HG03045 (cell line): ENCODE data around the gene SLC4A4.
A peak's percentile ranks its signal among the peaks of the same experiment; 100 is the strongest.

Source experiments
- ATAC-seq: cut with Tn5 transposase; IDR thresholded peaks from one replicate; pipeline ENCODE4 v1.9.1; 2021; ENCODE audit warnings: mild to moderate bottlenecking, moderate library complexity; ENCODE audit not compliant: unreplicated experiment

Gene SLC4A4

DNA sequence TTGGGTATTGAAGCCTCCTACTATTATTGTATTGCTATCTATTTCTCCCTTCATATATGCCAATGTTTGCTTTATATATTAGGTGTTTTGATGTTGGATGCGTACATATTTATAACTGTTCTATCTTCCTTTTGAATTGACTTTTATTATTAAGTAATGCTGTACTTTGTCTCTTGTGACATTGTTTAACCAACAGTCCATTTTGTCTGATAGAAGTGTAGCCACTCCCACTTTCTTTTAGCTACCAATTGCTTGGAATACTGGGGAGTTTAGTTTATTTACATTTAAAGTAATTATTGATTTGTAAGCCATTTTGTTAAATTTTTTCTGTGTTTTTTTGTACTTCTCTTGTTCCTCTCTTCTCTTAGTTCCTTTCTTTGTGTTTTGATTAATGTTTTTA, 249.2 kb downstream of the SLC4A4 start:
- ATAC-seq, result no peak

DNA sequence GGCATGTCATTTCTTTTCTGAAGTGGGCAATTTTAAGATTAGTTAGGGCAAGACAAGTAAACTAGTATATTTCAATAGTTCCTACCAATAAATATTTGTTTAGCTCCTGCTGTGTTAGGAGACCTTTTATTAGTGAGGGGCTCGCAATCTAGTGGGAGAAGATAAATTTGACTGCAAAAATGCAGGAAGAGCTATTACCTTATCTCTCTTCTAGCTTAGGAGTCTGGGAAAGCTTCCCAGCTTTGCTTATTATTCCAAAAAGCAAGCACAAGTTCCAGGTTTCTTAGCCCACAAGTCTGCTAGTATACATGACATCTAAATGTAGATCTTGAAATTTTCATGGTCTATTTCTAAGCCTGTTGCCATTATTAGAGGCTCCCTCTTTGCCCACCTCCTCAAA, 254.0 kb downstream of the SLC4A4 start:
- no peak for ATAC-seq

DNA sequence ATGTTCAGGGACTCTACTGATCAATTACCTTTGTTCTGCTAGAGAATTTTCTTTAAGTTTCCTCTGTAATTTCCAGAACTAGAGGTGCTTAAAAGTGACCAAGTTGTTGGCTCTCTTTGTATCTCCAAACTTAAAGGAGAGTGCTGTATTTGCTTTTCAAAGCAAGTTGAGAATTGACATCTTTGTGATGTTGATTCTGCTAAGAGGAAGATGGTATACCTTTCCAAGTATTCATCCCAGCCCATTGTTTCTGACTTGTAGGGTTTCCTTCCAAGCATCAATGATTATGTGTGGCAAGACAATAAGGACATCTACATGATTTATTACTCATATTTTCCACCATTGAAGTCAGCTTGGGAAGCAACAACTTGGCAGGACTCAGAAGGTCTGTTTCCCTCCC, 254.5 kb downstream of the SLC4A4 start:
- no peak for ATAC-seq

DNA sequence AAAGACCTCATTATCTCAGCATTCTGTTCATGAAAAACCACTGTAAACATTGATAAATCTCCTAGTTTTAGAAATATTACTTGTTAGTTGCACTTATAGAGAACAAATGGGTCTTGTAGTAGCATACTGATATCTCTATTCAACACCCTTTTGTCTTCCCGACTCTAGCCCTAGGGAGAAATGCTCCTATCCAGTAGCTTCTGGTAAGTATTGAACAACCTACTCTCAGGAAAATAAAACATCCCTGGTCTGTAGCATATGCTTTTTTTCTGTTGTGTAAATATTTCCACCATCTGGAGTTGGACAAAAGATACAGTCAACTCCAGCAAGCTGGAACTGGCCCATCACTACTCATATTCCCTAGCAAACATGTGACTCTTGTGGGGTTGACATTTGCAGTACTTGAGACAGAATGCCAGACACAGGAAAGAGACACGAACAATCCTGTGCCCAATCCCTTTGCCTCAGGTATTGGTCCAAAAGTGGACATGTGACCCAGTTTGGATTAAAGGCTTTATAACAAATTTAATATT, 256.8 kb downstream of the SLC4A4 start:
- no peak for ATAC-seq

DNA sequence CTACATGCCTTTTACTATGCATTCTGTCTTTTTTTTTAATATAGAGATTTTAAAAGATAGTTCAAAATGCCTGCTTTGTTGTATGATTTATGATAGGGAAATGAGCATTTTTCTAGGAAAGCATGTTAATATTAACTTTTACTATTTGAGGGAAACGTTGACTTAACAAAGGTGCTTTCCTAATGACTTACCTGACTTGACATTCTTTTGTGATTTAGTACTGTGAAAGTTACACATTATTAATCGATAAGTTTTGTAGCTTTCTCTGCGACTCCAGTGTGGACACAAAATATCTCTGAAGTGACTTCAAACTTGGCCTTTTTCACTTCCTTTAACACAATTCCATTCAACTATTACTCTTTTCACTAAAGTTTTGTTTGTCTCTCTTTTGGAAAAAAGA, 260.8 kb downstream of the SLC4A4 start:
- ATAC-seq, result no peak

DNA sequence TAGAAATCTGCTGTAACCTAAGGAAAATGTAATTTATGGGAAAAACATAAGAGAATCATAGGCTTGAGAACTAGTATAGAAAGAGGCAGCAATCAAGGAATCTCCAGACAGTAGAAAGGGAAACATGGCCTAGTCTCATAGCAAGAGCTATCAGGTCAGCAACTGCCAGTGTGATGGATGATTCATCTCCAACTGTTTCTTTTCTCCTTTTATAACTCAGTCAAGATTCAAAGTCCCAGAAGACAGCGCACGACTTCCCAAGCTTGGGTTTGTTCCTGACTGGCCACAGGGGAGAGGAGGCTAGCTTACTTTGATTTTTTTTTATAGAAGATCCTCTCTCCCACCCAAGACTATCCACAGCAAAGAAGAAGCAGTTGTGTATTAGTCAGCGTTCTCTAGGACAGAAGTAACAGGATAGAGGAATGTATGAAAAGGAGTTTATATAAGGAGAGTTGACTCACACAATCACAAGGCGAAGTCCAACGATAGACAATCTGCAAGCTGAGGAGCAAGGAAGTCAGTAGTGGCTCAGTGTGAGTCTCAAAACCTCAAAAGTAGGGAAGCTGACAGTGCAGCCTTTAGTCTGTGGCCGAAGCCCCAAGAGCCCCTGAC, 263.6 kb downstream of the SLC4A4 start:
- no peak for ATAC-seq

DNA sequence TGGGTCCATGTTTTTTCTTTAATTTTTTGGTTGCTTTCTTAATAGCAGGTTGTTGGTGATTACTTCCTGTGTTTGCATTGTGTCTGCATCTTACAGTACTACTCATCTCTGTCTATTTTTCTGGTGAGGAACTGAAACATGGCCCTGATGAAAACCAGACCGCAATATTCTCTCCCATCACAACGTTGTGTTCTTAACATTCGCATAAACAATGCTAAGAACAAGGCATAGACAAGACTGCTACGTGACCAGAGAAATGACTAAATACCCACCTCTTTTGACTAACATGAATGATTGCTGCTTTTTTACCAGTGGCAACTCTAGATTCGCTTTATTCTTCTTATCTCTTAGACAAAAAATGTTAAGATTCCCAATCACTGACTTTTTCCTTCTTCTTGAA, 266.0 kb downstream of the SLC4A4 start:
- peak; percentile 97 for ATAC-seq

DNA sequence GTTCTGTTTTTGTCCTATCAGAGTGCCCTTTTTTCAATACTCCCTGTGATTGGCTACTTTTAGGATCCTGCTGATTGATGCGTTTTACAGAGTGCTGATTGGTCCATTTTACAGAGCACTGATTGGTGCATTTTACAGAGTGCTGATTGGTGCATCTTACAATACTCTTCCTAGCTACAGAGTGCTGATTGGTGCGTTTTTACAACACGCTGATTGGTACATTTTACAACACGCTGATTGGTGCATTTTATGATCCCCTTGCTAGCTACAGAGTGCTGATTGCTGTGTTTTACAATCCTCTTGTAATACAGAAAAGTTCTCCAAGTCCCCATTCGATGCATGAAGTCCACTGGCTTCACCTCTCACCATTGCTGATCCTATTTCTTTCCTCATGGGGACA, 268.3 kb downstream of the SLC4A4 start:
- no peak for ATAC-seq

DNA sequence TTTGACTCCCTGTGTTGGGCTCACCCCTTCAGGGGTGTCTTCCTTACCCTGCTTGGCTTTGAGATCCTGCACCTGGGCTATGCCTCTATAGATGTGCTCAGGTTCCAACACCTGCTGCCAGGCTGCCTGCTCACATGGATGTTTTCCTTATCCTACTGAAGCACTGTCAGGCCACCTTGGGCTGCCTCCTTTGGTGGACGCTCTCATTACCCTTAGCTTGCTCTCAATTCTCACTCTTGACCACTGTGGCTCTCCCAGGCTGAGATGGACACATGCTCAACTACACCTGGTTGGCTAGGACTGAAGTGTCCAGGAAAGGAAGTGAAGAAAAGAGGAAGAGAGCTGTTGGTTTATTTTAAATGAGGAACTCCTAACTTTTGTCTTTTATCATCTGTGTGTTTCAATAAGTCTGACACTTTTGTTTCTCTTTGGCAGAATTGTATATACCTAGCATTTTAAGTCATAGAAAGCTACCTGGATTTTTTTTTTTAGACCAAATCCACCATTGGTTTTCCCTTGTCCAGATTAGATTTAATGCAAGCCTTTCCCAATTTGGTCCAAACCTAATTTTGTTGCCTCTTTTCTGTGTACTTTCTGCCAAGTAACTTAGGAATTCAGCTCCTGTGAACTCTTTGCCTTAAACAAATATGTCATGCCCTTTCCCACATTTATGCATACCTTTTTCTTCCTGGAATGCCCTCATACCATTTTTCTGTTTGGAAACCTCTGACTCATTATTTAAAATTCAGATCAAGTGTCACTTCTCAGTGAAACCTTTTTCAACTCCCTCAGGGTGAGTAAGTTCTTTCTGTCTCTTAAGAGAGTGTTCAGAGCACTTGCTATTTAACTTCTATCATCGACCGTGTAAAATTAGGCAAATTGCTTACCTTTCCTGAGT, 269.2 kb downstream of the SLC4A4 start:
- ATAC-seq, result no peak

DNA sequence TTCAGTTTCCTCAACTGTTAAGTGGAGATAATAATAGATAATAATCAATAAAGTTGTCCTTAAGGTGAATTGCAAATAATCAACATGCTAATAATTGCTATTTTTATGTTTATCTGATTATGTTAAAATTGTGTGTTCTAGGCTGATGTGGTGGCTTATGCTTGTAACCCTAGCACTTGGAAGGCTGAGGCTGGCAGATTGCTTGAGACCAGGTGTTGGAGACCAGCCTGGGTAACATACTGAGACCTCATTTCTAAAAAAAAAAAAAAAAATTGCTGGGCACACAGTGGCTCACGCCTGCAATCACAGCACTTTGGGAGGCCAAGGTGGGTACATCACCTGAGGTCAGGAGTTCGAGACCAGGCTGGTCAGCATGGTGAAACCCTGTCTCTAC, 269.9 kb downstream of the SLC4A4 start:
- no peak for ATAC-seq

DNA sequence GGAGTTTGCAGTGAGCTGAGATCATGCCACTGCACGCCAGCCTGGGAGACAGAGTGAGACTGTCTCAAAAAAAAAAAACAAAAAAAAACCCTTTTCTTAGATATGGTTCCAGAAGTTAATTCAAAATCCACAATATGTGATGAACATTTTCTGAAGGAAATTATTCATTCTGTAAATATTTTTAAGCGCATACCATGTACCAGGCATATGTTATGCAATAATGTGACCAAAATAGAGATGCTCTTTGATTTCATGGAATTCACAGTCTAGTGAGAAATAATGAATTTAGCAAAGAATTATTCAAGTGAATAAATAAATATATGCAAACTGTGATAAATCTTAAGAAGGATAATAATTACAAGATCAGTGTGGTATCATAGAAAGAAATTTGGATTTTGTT, 270.3 kb downstream of the SLC4A4 start:
- ATAC-seq, result no peak

DNA sequence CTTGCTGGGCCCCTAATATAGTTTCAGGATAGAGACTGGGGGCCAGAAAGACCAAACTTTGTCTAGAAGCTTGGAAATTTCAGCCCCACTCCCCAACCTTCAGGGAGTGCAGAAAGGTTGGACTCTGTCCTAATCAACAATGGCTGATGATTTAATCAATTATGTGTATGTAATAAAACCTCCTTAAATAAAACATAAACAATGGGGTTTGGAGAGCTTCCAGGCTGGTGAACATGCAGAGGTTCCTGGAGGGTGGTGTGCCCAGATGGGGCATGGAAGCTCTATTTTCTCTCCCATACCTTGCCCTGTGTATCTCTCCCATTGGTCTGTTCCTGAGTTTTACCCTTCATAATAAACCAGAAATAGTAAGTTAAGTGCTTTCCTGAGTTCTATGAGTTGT, 270.8 kb downstream of the SLC4A4 start:
- ATAC-seq, result no peak

DNA sequence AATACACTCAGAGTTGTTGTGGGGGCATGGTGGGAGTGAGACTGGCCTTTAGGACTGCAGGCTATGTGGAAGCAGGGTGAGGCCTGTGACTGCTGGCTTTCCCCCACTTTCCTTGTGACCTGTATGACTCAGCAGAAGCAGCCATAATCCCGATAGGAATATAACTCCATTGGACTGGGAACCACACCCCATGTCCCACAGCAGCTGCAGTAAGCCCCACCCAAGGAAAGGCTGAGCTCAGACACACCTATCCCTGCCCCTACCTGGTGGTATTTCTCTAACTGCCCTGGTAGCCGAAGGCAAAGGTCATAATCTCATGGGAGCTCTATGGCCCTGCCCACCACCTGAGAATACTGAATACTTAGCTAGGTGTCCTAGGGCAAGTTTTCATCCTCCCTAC, 275.8 kb downstream of the SLC4A4 start:
- no peak for ATAC-seq

DNA sequence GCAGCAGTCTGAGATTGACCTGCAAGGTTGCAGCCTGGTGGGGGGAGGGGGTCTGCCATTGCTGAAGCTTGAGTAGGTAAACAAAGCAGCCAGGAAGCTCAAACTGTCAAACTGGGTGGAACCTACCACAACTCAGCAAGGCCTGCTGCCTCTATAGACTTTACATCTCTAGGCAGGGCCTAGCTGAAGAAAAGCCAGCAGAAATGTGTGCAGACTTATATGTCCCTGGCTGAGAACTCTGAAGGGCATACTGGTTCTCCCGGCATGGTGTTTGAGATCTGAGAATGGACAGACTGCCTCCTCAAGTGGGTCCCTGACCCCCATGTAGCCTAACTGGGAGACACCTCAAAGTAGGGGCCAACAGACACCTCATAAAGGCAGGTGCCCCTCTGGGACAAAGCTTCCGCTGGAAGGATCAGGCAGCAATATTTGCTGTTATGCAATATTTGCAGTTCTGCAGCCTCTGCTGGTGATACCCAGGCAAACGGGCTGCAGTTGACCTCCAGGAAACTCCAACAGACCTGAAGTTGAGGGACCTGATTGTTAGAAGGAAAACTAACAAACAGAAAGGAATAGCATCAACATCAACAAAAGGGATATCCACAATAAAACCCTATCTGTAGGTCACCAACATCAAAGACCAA, 277.5 kb downstream of the SLC4A4 start:
- ATAC-seq, result no peak
